Thyroid gland (tissue), 4 donors: ENCODE data around the gene OR51E1.

Source experiments
- POLR2A ChIP-seq, 2 donors: fragments of 450-650 bp; IDR thresholded peaks; one replicate each; pipeline ENCODE4 v1.6.1; 2017; ENCODE audit warnings: antibody characterized with exemption in 2 of 2, mild to moderate bottlenecking in 2 of 2, moderate library complexity in 1 of 2
- TF ChIP-seq, protein P1 (sequence below), 6 experiments: fragments of 200-600 bp in 3 of 6; fragments of 450-650 bp in 3 of 6; sonication (generic) in 3 of 6; IDR thresholded peaks; one replicate each; pipeline ENCODE4 v1.5.1; 2016 to 2019; ENCODE audit warnings: antibody characterized with exemption in 6 of 6, mild to moderate bottlenecking in 2 of 6, inconsistent platforms in 1 of 6, moderate library complexity in 1 of 6

DNA sequence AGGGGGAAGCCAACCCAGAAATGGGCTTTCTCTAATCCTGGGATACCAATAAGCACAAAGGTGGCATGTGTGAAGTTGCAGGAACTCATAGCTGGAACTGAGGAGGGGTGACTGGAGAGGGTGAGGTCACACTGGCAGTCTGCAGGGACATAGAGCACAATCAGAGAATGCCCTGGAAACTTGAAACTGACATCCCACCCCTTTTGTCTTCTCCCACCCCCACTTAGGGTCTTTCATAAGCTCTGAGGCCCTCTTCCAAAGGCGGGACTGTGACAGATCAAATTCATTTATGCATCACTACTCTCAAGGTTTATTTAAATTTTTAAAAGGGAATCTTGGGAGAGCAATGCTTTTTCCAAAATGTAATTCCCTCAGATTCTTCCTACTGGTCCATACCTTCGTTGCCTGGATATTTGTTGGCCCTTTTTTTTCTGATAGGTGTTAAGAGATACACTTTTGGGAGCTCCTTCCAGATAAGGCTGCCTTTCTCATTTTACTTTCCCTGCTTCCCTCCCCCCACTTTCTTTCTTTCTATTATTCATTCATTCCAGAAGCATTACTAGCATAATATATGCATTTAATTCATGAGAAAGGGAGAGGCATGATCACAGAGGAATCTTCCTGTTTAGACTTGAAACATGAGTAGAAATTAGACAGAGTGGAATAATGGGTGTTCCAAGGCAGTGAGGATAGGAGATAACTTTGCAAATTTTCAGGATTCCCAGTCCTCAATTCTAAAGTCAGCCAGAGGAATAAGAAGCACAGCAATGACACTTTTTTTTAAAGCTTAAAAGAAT is 39.0 kb downstream of the OR51E1 start:
- TF ChIP-seq, protein P1, sequence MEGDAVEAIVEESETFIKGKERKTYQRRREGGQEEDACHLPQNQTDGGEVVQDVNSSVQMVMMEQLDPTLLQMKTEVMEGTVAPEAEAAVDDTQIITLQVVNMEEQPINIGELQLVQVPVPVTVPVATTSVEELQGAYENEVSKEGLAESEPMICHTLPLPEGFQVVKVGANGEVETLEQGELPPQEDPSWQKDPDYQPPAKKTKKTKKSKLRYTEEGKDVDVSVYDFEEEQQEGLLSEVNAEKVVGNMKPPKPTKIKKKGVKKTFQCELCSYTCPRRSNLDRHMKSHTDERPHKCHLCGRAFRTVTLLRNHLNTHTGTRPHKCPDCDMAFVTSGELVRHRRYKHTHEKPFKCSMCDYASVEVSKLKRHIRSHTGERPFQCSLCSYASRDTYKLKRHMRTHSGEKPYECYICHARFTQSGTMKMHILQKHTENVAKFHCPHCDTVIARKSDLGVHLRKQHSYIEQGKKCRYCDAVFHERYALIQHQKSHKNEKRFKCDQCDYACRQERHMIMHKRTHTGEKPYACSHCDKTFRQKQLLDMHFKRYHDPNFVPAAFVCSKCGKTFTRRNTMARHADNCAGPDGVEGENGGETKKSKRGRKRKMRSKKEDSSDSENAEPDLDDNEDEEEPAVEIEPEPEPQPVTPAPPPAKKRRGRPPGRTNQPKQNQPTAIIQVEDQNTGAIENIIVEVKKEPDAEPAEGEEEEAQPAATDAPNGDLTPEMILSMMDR (IDR thresholded peaks at IDR 0.05) = no peak
- TF ChIP-seq POLR2A (IDR thresholded peaks at IDR 0.05) = no peak
